ENCODE results near the gene AK9. TPM values are rescaled to one million over a fixed set of nuclear protein-coding genes. Genes with fewer than 3 reads are reported as not detected.
A peak's percentile ranks its signal among the peaks of the same experiment; 100 is the strongest.

Gene AK9
- total RNA-seq, 2 experiments from 2014 or later, result 8.0 to 8.2 TPM

DNA sequence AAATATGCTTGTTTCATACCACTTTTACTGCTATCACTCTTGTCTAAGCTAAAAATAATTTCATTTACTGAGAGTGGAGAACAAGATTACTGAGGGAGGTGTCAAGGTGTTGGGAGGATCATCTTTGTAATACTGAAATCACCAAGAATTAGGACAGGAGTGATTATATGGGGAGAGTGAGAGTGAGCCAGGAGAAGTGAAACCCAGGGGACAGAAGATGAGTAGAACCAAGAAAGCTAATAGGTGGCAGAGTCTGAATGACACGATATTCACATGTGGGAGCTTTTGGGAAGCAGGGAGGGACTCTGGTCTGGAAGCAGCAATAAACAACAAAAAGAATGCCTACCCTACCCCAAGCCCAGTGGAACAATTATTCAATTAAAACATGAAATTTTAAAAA lies 58.6 kb downstream of the AK9 start:
- H3K36me3 Mint-ChIP-seq, result no peaks in the 10 kb centered on the region
- no peak for DNase-seq
- POLR2A ChIA-PET, result no interaction called here
- peaks cover 2% of the 10 kb centered on the region for H3K4me1 Mint-ChIP-seq
- no peak overlapping the region for H3K27ac Mint-ChIP-seq
- no peaks in the 10 kb centered on the region for H3K27me3 Mint-ChIP-seq
- no peak for ATAC-seq (ENCODE audit: low read depth)
- no peaks in the 10 kb centered on the region for H3K9me3 Mint-ChIP-seq
- no peak overlapping the region for H3K4me3 Mint-ChIP-seq

DNA sequence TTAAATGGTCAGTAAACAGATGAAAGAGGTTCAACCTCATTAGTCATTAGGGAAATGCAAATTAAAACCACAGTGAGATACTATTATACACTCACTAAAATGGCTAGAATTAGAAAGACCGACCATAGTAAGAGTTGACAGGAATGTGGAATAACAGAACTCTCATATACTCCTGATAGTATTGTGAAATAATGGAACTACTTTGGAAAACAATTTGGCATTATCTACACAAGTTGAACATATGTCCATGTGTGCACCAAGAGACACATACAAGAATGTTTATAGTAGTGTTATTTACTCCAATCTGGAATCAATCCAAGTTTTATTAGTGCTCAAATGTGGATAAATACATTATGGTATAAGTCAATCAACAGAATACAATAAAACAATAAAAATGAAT lies 59.6 kb downstream of the AK9 start:
- Mint-ChIP-seq H3K27ac (no peak overlapping the region), H3K27me3 (no peaks in the 10 kb centered on the region), H3K4me1 (peaks cover 2% of the 10 kb centered on the region), H3K9me3 (peaks cover 1% of the 10 kb centered on the region), H3K4me3 (no peak overlapping the region), H3K36me3 (peaks cover 2% of the 10 kb centered on the region)
- DNase-seq (no peak), ATAC-seq (ENCODE audit: low read depth) (no peak)
- POLR2A ChIA-PET, result no interaction called here

DNA sequence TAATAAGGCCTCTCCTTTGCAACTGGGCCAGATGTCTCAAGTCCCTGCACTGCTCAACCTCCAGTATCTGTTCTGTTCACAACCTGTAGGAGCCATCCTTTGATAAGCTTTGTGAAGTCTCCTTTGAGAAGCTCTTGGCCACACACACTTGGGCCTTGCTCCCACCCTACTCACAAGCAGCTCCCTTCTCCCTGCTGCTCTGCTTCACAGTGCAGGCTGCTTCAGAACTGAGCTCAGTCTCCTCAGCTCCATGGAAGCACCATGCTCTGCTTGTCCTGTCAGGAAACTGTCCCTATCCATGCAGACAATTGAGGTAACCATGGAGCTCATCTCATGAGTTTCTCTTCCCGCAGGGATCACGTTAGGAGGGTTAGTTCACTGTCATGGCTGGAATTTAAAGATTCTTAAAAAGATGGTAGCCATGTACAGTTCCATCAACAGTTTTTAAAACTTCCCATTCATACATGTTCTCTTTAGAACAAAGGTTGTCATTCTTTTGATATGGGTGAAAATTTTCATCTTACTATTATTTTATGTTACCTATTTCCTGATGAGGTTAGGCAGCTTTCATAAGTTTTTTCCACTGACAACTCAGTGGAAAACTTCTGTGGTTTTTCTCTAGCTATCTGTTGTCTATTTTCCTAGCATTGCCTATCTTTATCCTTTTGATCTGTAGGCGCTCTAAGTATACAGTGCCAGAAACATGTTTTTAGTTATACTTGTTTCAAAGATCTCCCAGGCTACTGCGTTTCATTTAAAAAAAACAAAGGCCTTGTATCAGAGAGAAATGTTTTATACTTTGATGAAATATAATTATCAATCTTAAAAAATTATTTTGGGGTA lies 62.6 kb downstream of the AK9 start:
- H3K9me3 Mint-ChIP-seq, result peaks cover 7% of the 10 kb centered on the region
- POLR2A ChIA-PET, result no interaction called here
- H3K27me3 Mint-ChIP-seq, result no peaks in the 10 kb centered on the region
- peaks cover 2% of the 10 kb centered on the region for H3K4me1 Mint-ChIP-seq
- H3K27ac Mint-ChIP-seq, result no peak overlapping the region
- no peak overlapping the region for H3K4me3 Mint-ChIP-seq
- DNase-seq (no peak), ATAC-seq (ENCODE audit: low read depth) (no peak)
- H3K36me3 Mint-ChIP-seq, result peaks cover 8% of the 10 kb centered on the region

DNA sequence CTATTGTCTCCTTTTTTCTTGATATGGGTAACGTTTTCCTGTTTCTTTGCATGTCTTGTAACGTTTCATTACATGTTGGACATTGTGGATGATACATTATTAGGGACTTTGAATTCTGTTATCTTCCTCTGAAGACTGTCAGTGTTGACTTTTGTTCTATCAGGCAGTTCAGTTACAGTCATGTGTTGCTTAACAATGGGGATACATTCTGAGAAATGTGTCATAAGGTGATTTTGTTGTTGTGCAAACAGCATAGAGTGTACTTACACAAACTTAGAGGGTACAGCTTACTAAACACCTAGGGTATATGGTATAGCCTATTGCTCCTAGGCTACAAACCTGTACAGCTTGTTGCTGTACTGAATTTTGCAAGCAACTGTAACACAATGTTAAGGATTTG lies 64.7 kb downstream of the AK9 start:
- DNase-seq, result no peak
- Mint-ChIP-seq H3K27me3 (no peaks in the 10 kb centered on the region), H3K27ac (no peak overlapping the region), H3K36me3 (peaks cover 8% of the 10 kb centered on the region), H3K4me3 (no peak overlapping the region), H3K4me1 (peaks cover 2% of the 10 kb centered on the region), H3K9me3 (peaks cover 7% of the 10 kb centered on the region)
- POLR2A ChIA-PET, result no interaction called here
- no peak for ATAC-seq (ENCODE audit: low read depth)

DNA sequence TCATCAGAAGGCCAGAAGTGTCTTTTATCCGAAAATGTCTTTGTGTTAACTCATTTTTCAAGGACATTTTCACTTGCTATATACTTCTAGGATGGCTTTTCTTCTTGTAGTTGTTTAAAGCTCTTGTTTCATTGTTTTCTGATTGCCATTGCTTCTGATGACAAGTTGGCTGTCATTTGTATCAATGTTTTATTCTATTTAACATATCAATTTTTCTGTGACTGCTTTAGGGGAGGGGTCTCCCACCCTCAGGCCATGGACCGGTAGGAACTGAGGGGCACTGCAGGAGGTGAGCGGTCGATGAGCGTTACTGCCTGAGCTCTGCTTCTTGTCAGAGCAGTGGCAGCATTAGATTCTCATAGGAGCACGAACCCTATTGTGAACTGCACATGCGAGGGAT lies 65.8 kb downstream of the AK9 start:
- ATAC-seq (ENCODE audit: low read depth), result no peak
- Mint-ChIP-seq H3K27me3 (no peaks in the 10 kb centered on the region), H3K27ac (no peak overlapping the region), H3K4me3 (no peak overlapping the region), H3K4me1 (peaks cover 2% of the 10 kb centered on the region), H3K9me3 (peaks cover 7% of the 10 kb centered on the region), H3K36me3 (peaks cover 8% of the 10 kb centered on the region)
- DNase-seq, result no peak
- POLR2A ChIA-PET, result no interaction called here

DNA sequence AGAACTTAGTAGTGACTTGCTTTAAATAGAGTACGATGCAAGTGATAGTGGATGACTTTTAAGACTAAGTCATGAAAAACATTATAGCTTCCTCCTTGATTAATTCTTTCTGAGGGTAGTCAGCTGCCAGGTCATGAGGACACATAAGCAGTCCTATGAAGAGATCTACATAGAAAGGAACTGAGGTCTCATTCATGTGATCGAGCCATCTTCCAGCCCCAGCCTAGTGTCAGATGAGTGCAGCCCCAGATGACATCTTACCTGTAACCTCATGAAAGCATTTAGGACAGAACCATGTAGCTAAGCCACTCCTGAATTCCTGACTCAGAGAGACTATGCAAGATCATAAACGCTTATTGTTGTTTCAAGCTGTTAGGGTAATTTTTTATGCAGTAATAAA lies 67.7 kb downstream of the AK9 start:
- Mint-ChIP-seq H3K36me3 (peaks cover 8% of the 10 kb centered on the region), H3K27me3 (no peaks in the 10 kb centered on the region), H3K4me3 (no peak overlapping the region), H3K27ac (no peak overlapping the region), H3K9me3 (peaks cover 7% of the 10 kb centered on the region), H3K4me1 (peaks cover 1% of the 10 kb centered on the region)
- DNase-seq (no peak), ATAC-seq (ENCODE audit: low read depth) (no peak)
- POLR2A ChIA-PET, result interaction anchor here (0.7 kb wide), 1 partner anchor 1114 kb away, joined by 6 read pairs; no protein-coding TSS in a partner anchor

DNA sequence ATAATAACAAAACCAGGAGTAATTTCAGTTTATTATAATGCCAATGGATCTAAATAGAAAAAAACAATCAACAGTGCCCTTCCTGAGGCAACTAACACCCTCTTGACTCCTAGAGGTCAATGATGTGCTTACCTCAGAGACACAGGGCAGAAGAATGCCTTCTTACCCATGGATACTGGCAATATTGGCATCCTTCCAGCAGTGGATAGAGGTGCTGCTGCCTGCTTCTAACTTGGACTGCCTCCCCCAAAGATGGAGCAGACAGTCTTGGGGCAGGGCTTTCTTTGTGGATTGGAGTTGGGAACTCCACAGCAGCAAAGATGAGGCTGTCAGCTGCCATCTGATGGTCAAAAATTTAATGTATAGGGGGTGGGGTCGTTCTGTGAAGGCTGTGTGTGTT lies 78.7 kb downstream of the AK9 start:
- H3K27me3 Mint-ChIP-seq, result no peaks in the 10 kb centered on the region
- peaks cover 3% of the 10 kb centered on the region for H3K36me3 Mint-ChIP-seq
- H3K4me3 Mint-ChIP-seq, result no peak overlapping the region
- H3K9me3 Mint-ChIP-seq, result no peaks in the 10 kb centered on the region
- DNase-seq, result no peak
- H3K27ac Mint-ChIP-seq, result no peak overlapping the region
- POLR2A ChIA-PET, result no interaction called here
- peaks cover 8% of the 10 kb centered on the region for H3K4me1 Mint-ChIP-seq
- ATAC-seq (ENCODE audit: low read depth), result no peak

DNA sequence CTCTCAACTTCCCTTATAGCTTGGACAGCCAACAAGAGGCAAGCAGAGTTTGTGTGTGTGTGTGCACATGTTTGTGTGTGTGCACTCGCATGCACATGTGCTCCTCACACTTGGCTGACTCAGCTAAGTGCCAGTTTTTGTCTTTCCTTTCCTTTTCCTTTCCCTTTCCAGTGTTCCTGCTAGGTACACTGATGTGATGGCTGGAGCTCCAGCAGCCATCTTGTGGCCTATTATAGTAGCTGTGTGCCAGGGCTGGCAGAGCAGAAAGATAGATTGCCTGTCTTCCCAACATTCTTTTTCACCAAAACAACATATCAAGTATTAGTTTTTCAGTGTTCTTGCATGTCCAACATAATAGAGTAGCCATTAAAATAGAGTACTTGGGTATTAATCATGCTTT lies 79.5 kb downstream of the AK9 start:
- H3K36me3 Mint-ChIP-seq, result peaks cover 3% of the 10 kb centered on the region

DNA sequence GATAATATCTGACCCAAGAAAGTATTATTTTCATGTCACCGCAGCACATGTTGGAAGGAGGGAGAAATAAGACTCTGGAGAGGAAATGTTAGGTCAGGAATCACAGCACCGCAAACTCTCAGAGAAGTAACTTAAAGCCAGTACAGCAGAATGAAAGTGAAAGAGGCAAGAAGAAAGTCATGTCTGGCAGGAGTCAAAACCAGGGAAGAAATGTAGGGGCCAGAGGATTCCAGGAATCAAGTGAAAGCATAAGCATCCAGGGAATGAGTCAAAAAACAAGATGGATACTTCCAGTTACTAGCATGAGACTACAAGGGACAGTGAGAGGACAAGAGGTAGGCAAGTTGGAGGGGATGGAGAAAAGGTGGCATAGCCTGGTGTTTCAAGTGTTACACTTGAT lies 80.4 kb downstream of the AK9 start:
- Mint-ChIP-seq H3K27ac (peak overlapping the region; percentile 70), H3K4me1 (peaks cover 11% of the 10 kb centered on the region), H3K4me3 (peak overlapping the region; percentile 56), H3K36me3 (peaks cover 3% of the 10 kb centered on the region), H3K27me3 (no peaks in the 10 kb centered on the region), H3K9me3 (no peaks in the 10 kb centered on the region)
- POLR2A ChIA-PET, result no interaction called here
- ATAC-seq (ENCODE audit: low read depth), result no peak
- DNase-seq, result no peak

More for the DNA sequence above, 79.5 kb downstream of the AK9 start:
- no peak overlapping the region for H3K4me3 Mint-ChIP-seq
- peaks cover 8% of the 10 kb centered on the region for H3K4me1 Mint-ChIP-seq
- no peaks in the 10 kb centered on the region for H3K27me3 Mint-ChIP-seq
- POLR2A ChIA-PET, result no interaction called here
- DNase-seq, result no peak
- ATAC-seq (ENCODE audit: low read depth), result no peak
- H3K27ac Mint-ChIP-seq, result no peak overlapping the region
- H3K9me3 Mint-ChIP-seq, result no peaks in the 10 kb centered on the region

DNA sequence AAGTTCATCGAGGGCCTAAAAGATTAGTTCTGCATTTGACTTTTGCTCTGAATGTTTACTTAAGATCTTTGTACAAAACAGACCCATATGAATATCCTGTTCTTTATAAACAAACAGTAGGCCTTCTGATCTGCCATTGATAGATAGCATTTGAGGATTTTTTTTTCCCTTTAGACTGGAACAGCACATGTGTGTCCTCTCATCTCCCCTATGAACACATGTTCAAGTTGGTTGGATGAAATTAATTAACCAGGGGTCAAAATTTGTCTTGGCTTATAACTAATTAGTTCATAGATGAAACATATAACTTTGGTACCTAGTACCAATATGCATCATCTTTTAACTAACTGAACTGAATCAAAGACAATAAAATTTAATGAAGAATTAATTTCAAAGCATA lies 81.3 kb downstream of the AK9 start:
- no peak overlapping the region for H3K27ac Mint-ChIP-seq
- no peaks in the 10 kb centered on the region for H3K27me3 Mint-ChIP-seq
- POLR2A ChIA-PET, result no interaction called here
- H3K36me3 Mint-ChIP-seq, result peaks cover 3% of the 10 kb centered on the region
- ATAC-seq (ENCODE audit: low read depth), result no peak
- H3K4me1 Mint-ChIP-seq, result peaks cover 11% of the 10 kb centered on the region
- no peaks in the 10 kb centered on the region for H3K9me3 Mint-ChIP-seq
- DNase-seq, result no peak
- H3K4me3 Mint-ChIP-seq, result no peak overlapping the region

DNA sequence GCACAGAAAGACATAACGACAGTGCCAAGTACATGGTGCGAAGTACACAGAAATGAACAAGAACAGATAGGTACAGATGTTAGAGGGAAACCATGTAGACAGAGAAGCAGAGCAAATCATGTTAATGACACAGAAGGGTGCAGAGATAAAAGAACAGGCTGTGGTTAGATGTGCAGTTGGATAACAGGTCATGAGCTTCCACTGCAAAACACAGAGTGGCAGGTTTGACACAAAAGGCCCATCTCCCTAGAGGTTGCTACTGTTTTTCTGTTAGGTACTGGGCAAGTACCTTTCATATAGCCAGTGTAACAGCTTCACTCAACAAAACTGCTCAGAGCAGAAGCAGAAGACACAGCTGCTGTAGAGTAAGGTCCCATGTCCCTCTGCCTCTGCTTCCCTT lies 84.6 kb downstream of the AK9 start:
- POLR2A ChIA-PET, result no interaction called here
- ATAC-seq (ENCODE audit: low read depth), result no peak
- Mint-ChIP-seq H3K4me1 (peaks cover 11% of the 10 kb centered on the region), H3K27me3 (no peaks in the 10 kb centered on the region), H3K4me3 (no peak overlapping the region), H3K27ac (no peak overlapping the region), H3K36me3 (peaks cover under 1% of the 10 kb centered on the region), H3K9me3 (no peaks in the 10 kb centered on the region)
- no peak for DNase-seq

DNA sequence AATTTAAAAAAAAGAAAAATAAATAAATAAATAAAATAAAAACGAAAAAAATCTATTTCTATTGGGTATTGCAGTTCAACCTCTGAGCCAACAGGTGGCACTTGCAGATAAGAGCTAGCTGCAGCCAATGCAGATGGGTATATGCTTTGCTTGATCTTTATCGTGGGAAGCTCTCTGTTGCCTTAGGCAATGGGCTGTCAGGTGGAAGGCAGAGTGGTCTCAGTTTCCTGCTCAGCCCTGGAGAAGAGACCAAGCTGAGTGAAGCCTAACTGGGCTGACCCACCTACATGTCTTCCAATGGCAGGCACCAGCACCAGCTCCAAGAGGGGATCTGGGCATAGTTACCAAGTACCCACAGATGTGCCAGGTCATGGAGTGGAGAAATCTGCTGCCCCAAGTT lies 95.0 kb downstream of the AK9 start:
- Mint-ChIP-seq H3K27me3 (peaks cover 2% of the 10 kb centered on the region), H3K9me3 (peaks cover 13% of the 10 kb centered on the region), H3K4me3 (no peak overlapping the region), H3K27ac (no peak overlapping the region), H3K36me3 (peaks cover 7% of the 10 kb centered on the region), H3K4me1 (peaks cover under 1% of the 10 kb centered on the region)
- ATAC-seq (ENCODE audit: low read depth), result peak; percentile 52
- no peak for DNase-seq
- POLR2A ChIA-PET, result no interaction called here

DNA sequence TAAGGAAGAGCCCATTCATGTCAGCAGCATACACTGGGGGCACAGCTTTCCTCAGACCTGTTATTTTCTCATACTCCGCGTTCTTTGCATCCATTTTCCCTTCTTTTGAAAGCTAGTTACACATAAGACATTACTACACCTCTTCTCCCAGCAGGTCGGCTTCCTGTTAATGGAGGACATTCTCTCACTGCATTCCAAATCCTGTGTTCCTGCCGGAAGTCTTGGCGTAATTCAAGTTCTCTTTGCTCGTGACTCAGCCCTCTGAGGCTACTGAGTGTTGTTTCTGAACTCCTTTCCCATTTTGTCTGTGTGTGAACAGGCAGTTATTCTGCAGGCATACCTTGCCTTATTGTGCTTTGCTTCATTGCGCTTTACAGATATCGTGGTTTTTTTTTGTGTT lies 110.5 kb downstream of the AK9 start:
- Mint-ChIP-seq H3K4me1 (no peaks in the 10 kb centered on the region), H3K27me3 (no peaks in the 10 kb centered on the region), H3K27ac (no peak overlapping the region), H3K4me3 (no peak overlapping the region), H3K36me3 (peaks cover 3% of the 10 kb centered on the region), H3K9me3 (peaks cover 9% of the 10 kb centered on the region)
- POLR2A ChIA-PET, result no interaction called here
- no peak for DNase-seq
- no peak for ATAC-seq (ENCODE audit: low read depth)

DNA sequence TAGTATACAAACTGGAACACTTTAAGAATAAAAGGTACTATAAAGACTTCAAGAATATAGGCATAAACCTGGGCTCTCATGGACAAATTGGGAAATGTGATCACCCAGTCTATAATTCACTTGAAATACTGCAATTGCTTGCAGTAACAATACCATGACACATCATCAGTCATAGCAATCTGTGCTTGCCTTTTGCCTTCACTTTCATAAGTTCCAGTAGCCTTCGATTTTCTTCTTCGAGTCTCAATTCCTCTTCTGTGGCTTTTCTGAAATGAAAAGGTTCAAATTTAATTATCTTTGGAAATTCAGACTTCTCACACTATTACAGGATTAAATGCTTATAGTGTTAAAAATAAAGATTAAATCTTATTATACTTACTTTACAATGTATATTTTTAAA lies 111.6 kb downstream of the AK9 start:
- Mint-ChIP-seq H3K27me3 (no peaks in the 10 kb centered on the region), H3K4me1 (no peaks in the 10 kb centered on the region), H3K27ac (no peak overlapping the region), H3K9me3 (peaks cover 9% of the 10 kb centered on the region), H3K36me3 (peaks cover 3% of the 10 kb centered on the region), H3K4me3 (no peak overlapping the region)
- ATAC-seq (ENCODE audit: low read depth) (no peak), DNase-seq (no peak)
- POLR2A ChIA-PET, result no interaction called here

Measured in activated naive CD8-positive, alpha-beta T cell treated with anti-CD3 and anti-CD28 coated beads, Interleukin-2, amount 10 ng/mL, durations not matched to agents 7 days and 5 days (primary cell).